ENCODE measurements around the gene TRIM28.

TRIM28 gene

DNA sequence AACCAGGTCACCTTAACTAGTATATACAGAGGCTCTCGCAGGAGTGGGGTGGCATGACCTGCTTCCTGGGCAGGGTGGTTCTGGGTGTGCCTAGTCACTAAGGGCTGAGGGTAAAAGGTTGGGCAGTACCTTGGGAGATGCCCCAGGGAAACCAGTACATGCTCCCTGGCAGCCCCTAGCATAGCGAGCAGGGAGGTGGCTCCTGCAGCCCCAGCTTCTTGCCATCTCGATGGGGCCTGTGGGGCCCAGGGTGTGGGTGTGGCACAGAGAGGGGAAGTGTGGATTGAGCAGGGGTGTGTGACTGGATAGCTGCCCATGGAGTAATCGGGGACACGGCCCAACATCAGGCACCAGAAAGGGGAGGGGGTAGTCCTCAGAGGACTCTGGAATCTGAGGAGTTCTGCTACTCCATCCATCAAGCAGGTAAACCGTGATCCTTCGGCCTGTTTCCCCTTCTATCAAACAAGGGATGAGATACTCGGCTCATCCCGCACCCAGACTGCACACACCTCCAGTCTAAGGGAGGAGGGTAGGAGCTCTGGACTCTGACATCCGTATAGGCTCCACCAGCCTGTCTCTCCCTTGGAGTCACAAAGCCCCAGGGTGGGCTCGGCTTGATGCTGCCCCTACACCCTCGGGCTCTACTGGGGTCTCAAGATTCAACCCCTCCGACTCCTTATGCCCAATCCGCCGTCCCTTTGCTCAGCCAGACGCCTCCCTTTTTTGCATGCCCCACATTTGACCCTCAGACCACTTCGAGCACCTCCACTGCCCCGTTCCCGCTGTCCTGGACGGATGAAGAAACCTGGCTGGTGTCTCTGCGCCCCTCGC lies 25.4 kb upstream of the TRIM28 start:
- H3K4me1 ChIP-seq (ENCODE audit: insufficient read depth, low read length, poor library complexity, severe bottlenecking): peaks cover 32% of the 10 kb centered on the region
- TF ChIP-seq, protein P1, sequence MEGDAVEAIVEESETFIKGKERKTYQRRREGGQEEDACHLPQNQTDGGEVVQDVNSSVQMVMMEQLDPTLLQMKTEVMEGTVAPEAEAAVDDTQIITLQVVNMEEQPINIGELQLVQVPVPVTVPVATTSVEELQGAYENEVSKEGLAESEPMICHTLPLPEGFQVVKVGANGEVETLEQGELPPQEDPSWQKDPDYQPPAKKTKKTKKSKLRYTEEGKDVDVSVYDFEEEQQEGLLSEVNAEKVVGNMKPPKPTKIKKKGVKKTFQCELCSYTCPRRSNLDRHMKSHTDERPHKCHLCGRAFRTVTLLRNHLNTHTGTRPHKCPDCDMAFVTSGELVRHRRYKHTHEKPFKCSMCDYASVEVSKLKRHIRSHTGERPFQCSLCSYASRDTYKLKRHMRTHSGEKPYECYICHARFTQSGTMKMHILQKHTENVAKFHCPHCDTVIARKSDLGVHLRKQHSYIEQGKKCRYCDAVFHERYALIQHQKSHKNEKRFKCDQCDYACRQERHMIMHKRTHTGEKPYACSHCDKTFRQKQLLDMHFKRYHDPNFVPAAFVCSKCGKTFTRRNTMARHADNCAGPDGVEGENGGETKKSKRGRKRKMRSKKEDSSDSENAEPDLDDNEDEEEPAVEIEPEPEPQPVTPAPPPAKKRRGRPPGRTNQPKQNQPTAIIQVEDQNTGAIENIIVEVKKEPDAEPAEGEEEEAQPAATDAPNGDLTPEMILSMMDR (conservative IDR thresholded peaks at IDR 0.05; ENCODE audit: low read length): no peak
- no peak for TF ChIP-seq EZH2phosphoT487 (IDR thresholded peaks at IDR 0.05; ENCODE audit: borderline replicate concordance)
- peak overlapping the region; percentile 92 for H2AFZ ChIP-seq (ENCODE audit: low read length)
- no peaks in the 10 kb centered on the region for H4K20me1 ChIP-seq (ENCODE audit: insufficient read depth, low read length, poor library complexity, severe bottlenecking)
- H3K9ac ChIP-seq (ENCODE audit: low read depth, low read length, poor library complexity, severe bottlenecking): peak overlapping the region; percentile 97
- no peaks in the 10 kb centered on the region for H3K27me3 ChIP-seq (ENCODE audit: insufficient read depth, low read length, poor library complexity, severe bottlenecking)
- H3K79me2 ChIP-seq (ENCODE audit: insufficient read depth, low read length): peaks cover 45% of the 10 kb centered on the region
- peak overlapping the region; percentile 87 for H3K4me3 ChIP-seq (ENCODE audit: low read length, poor library complexity, severe bottlenecking)
- H3K9me2 ChIP-seq (replicated peaks; ENCODE audit: low read depth, low read length): no peaks in the 10 kb centered on the region
- no peaks in the 10 kb centered on the region for H3K36me3 ChIP-seq (ENCODE audit: insufficient read depth, low read length)
- H3K4me2 ChIP-seq (ENCODE audit: low read depth, low read length, poor library complexity, severe bottlenecking): peak overlapping the region; percentile 93
- no peaks in the 10 kb centered on the region for H3K9me3 ChIP-seq (ENCODE audit: insufficient read depth, low read depth, low read length)
- no peaks in the 10 kb centered on the region for H3F3A ChIP-seq (ENCODE audit: low read depth)

DNA sequence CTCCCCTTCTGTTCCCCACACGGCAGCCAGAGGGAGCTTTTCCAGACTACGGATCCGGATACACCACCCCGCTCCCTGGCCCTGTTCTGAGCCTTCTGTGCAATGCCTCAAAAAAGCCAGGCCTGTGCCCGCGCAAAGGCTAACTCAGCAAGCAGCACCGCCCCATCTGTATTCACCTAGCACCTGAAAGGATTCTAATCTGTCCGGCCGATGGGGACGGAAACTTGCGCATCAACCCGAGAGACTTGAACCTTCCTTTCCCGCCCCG lies 24.8 kb upstream of the TRIM28 start:
- Histone ChIP-seq H3K4me2 (ENCODE audit: low read depth, low read length, poor library complexity, severe bottlenecking) (peak overlapping the region; percentile 93), H3K79me2 (ENCODE audit: insufficient read depth, low read length) (peaks cover 45% of the 10 kb centered on the region), H3K9me3 (ENCODE audit: insufficient read depth, low read depth, low read length) (no peaks in the 10 kb centered on the region), H2AFZ (ENCODE audit: low read length) (peak overlapping the region; percentile 92), H3F3A (ENCODE audit: low read depth) (no peaks in the 10 kb centered on the region), H3K4me3 (ENCODE audit: low read length, poor library complexity, severe bottlenecking) (peak overlapping the region; percentile 87), H3K36me3 (ENCODE audit: insufficient read depth, low read length) (no peaks in the 10 kb centered on the region), H3K4me1 (ENCODE audit: insufficient read depth, low read length, poor library complexity, severe bottlenecking) (peaks cover 29% of the 10 kb centered on the region), H3K9ac (ENCODE audit: low read depth, low read length, poor library complexity, severe bottlenecking) (peak overlapping the region; percentile 97), H3K27me3 (ENCODE audit: insufficient read depth, low read length, poor library complexity, severe bottlenecking) (no peaks in the 10 kb centered on the region), H3K9me2 (replicated peaks; ENCODE audit: low read depth, low read length) (no peaks in the 10 kb centered on the region), H4K20me1 (ENCODE audit: insufficient read depth, low read length, poor library complexity, severe bottlenecking) (no peaks in the 10 kb centered on the region)
- TF ChIP-seq, protein P1 (conservative IDR thresholded peaks at IDR 0.05; ENCODE audit: low read length): peak; percentile 55
- no peak for TF ChIP-seq EZH2phosphoT487 (IDR thresholded peaks at IDR 0.05; ENCODE audit: borderline replicate concordance)

DNA sequence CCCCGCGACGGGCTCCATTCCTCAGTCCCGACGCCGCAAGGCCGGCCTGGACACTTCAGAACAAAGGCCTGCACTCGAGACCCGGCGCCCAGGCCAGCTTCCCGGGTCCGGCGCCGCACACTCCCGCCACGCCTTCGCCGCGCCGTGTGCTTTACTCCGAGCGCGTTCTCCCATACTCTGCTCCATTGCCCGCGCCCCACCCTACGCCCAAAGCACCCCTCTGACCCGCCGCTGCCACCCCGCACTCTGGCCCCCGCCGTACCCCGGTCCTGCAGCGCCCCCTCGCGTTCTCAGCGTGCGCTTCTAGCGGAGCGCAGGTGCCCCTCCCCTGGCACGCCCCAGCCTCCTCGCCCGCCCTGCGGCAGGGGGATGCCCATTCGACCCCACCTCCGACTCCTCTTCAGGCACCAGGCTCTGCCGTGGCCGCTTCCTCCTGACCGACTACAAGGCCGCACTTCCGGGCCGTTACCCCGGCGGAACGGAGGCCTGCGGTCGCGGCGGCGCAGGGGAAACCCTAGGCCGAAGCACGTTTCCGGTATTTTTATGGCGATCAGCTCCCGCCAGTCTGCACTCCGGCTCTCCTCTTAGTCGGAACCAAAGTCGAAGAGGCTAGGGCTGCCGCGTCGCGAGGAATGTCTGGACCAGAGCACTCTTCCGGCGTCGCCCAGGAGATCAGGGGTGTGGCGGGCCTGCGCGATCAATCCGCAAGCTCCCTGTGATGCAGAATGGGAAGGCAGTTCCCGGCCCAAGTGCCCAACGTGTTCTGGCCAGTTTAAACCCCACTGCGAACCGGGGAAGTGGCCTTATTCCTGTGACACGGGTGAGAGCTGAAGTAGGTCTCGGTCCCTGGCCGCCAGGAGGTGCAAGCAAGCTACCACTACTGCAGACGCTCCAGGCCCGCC lies 24.3 kb upstream of the TRIM28 start, which contains the start of gene ZBTB45:
ZBTB45 (minus strand) TSS at position 456 of the 902 bp plus-strand sequence. CDS start 2,137 bp downstream, outside the sequence.
- TF ChIP-seq, protein P1 (conservative IDR thresholded peaks at IDR 0.05; ENCODE audit: low read length): peak; percentile 74
- no peak for TF ChIP-seq EZH2phosphoT487 (IDR thresholded peaks at IDR 0.05; ENCODE audit: borderline replicate concordance)
- H4K20me1 ChIP-seq (ENCODE audit: insufficient read depth, low read length, poor library complexity, severe bottlenecking): no peaks in the 10 kb centered on the region
- peak within 1 kb of the TSS; percentile 97 for H3K9ac ChIP-seq (ENCODE audit: low read depth, low read length, poor library complexity, severe bottlenecking)
- H3K9me2 ChIP-seq (replicated peaks; ENCODE audit: low read depth, low read length): no peaks in the 10 kb centered on the region
- no peaks in the 10 kb centered on the region for H3K36me3 ChIP-seq (ENCODE audit: insufficient read depth, low read length)
- H3K4me2 ChIP-seq (ENCODE audit: low read depth, low read length, poor library complexity, severe bottlenecking): peak within 1 kb of the TSS; percentile 93
- H3F3A ChIP-seq (ENCODE audit: low read depth): no peaks in the 10 kb centered on the region
- H3K9me3 ChIP-seq (ENCODE audit: insufficient read depth, low read depth, low read length): no peaks in the 10 kb centered on the region
- peak within 1 kb of the TSS; percentile 92 for H2AFZ ChIP-seq (ENCODE audit: low read length)
- no peaks in the 10 kb centered on the region for H3K27me3 ChIP-seq (ENCODE audit: insufficient read depth, low read length, poor library complexity, severe bottlenecking)
- H3K79me2 ChIP-seq (ENCODE audit: insufficient read depth, low read length): peaks cover 41% of the 10 kb centered on the region
- H3K4me1 ChIP-seq (ENCODE audit: insufficient read depth, low read length, poor library complexity, severe bottlenecking): peaks cover 25% of the 10 kb centered on the region
- H3K4me3 ChIP-seq (ENCODE audit: low read length, poor library complexity, severe bottlenecking): peak within 1 kb of the TSS; percentile 87

Data from Loucy (cell line).